Esophagus (tissue), 2 donors: ENCODE data around the gene MAPK1. TPM values are rescaled to one million over a fixed set of nuclear protein-coding genes. Genes with fewer than 3 reads are reported as not detected.
"Not testable (repeated sequence)": the region's sequence is repeated elsewhere in the genome, so short reads cannot be mapped to it uniquely, and the experiment has no call there.

Experiments used
- H3K27ac ChIP-seq, 2 donors: one replicate each; pipeline ENCODE4 v1.5.1; 2013; ENCODE audit warnings: low read depth in 2 of 2, mild to moderate bottlenecking in 2 of 2, inconsistent platforms in 1 of 2, low read length in 1 of 2, moderate library complexity in 1 of 2
- H3K27me3 ChIP-seq, 2 donors: one replicate each; pipeline ENCODE4 v1.6.1; 2013; ENCODE audit warnings: low read length in 2 of 2, control low read depth in 1 of 2, mild to moderate bottlenecking in 1 of 2; ENCODE audit not compliant: insufficient read depth in 2 of 2, control insufficient read depth in 1 of 2
- H3K36me3 ChIP-seq, 2 donors: one replicate each; pipeline ENCODE4 v1.6.1; 2013; ENCODE audit warnings: low read length in 1 of 2; ENCODE audit not compliant: control insufficient read depth in 2 of 2, insufficient read depth in 2 of 2
- H3K4me1 ChIP-seq, 2 donors: one replicate each; pipeline ENCODE4 v1.6.1; 2013; ENCODE audit warnings: low read length in 1 of 2; ENCODE audit not compliant: control insufficient read depth in 2 of 2, insufficient read depth in 2 of 2
- H3K4me3 ChIP-seq, 2 donors: one replicate each; pipeline ENCODE4 v1.5.1; 2013; ENCODE audit warnings: low read length in 2 of 2, mild to moderate bottlenecking in 2 of 2, low read depth in 1 of 2, moderate library complexity in 1 of 2
- H3K9me3 ChIP-seq, 2 donors: one replicate each; pipeline ENCODE4 v1.6.1; 2013; ENCODE audit warnings: mild to moderate bottlenecking in 2 of 2, low read depth in 1 of 2, low read length in 1 of 2, moderate library complexity in 1 of 2; ENCODE audit not compliant: control insufficient read depth in 2 of 2, insufficient read depth in 1 of 2
- WGBS, 2 donors: extraction: QIAGEN DNeasy Blood & Tissue Kit; methylation state at CpG; one replicate each; pipeline ENCODE4 v1.1.7; 2013; 5-methylcytosine and 5-hydroxymethylcytosine counted together
- polyA plus RNA-seq, 2 donors: library from polyadenylated mRNA; stranded (reverse); fragments of 200-250 nt; gene quantifications; one replicate each; pipeline ENCODE4 v1.2.3, GENCODE V29; 2013
- donor health status: healthy with polysubstance abuse.
- donor health status: Bipolar disorder and iron deficiency.

The MAPK1 gene
- polyA plus RNA-seq, 2 donors: 10.0 to 17.4 TPM

- H3K9me3 ChIP-seq: no peaks in the 10 kb centered on the region
- peaks cover 6 to 26% of the 10 kb centered on the region in 2 donors for H3K36me3 ChIP-seq
- 97% methylated on average over 9 of the region's 9 CpGs for WGBS, 2 donors
- H3K4me1 ChIP-seq: no peaks in the 10 kb centered on the region
- H3K27me3 ChIP-seq: no peaks in the 10 kb centered on the region
- H3K4me3 ChIP-seq: no peak overlapping the region
- H3K27ac ChIP-seq: no peak overlapping the region
Measured at GRCh38 chr22:21800552-21801303, 66.7 kb downstream of the MAPK1 start.

- Histone ChIP-seq H3K27ac (no peak overlapping the region), H3K4me3 (no peak overlapping the region), H3K36me3 (peaks cover 8 to 17% of the 10 kb centered on the region in 2 donors), H3K9me3 (no peaks in the 10 kb centered on the region), H3K4me1 (no peaks in the 10 kb centered on the region), H3K27me3 (no peaks in the 10 kb centered on the region)
- 81 to 82% methylated on average over 5 of the region's 5 CpGs for WGBS, 2 donors
Measured at GRCh38 chr22:21797444-21798221, 69.8 kb downstream of the MAPK1 start.

GRCh38 chr22:21796863-21797262 lies 70.6 kb downstream of the MAPK1 start:
- H3K4me3 ChIP-seq: no peak overlapping the region

GRCh38 chr22:21796231-21796630 lies 71.2 kb downstream of the MAPK1 start:
- Histone ChIP-seq H3K36me3 (peaks cover 8 to 20% of the 10 kb centered on the region in 2 donors), H3K27me3 (no peaks in the 10 kb centered on the region), H3K9me3 (no peaks in the 10 kb centered on the region), H3K27ac (no peak overlapping the region), H3K4me3 (no peak overlapping the region), H3K4me1 (no peaks in the 10 kb centered on the region)
- WGBS, 2 donors: 84 to 95% methylated on average over 3 of the region's 3 CpGs

More at GRCh38 chr22:21796863-21797262, 70.6 kb downstream of the MAPK1 start:
- Histone ChIP-seq H3K9me3 (no peaks in the 10 kb centered on the region), H3K4me1 (no peaks in the 10 kb centered on the region), H3K36me3 (peaks cover 4 to 17% of the 10 kb centered on the region in 2 donors), H3K27me3 (no peaks in the 10 kb centered on the region), H3K27ac (no peak overlapping the region)
- WGBS, 2 donors: 72 to 73% methylated on average over 5 of the region's 5 CpGs

GRCh38 chr22:21793716-21794115 lies 73.7 kb downstream of the MAPK1 start:
- H3K27me3 ChIP-seq, H3K9me3 ChIP-seq, H3K36me3 ChIP-seq, H3K4me3 ChIP-seq, H3K4me1 ChIP-seq, H3K27ac ChIP-seq: not testable (repeated sequence)
- WGBS, 2 donors: 94 to 95% methylated on average over 10 of the region's 10 CpGs

- H3K9me3 ChIP-seq: no peaks in the 10 kb centered on the region
- H3K36me3 ChIP-seq: peaks cover 2 to 5% of the 10 kb centered on the region in 2 donors
- H3K4me3 ChIP-seq: no peak overlapping the region
- no peaks in the 10 kb centered on the region for H3K27me3 ChIP-seq
- H3K27ac ChIP-seq: no peak overlapping the region
- 57 to 65% methylated on average over 11 of the region's 11 CpGs for WGBS, 2 donors
- no peaks in the 10 kb centered on the region for H3K4me1 ChIP-seq
Measured at GRCh38 chr22:21791635-21792625, 75.5 kb downstream of the MAPK1 start.

GRCh38 chr22:21790849-21791610 lies 76.4 kb downstream of the MAPK1 start:
- not testable (repeated sequence) for H3K27me3 ChIP-seq, H3K9me3 ChIP-seq, H3K36me3 ChIP-seq, H3K4me1 ChIP-seq, H3K27ac ChIP-seq, H3K4me3 ChIP-seq
- 95% methylated on average over 11 of the region's 11 CpGs for WGBS, 2 donors

- no peaks in the 10 kb centered on the region for H3K27me3 ChIP-seq
- H3K4me1 ChIP-seq: no peaks in the 10 kb centered on the region
- no peak overlapping the region for H3K27ac ChIP-seq
- peaks cover 2 to 5% of the 10 kb centered on the region in 2 donors for H3K36me3 ChIP-seq
- H3K4me3 ChIP-seq: no peak overlapping the region
- H3K9me3 ChIP-seq: no peaks in the 10 kb centered on the region
Measured at GRCh38 chr22:21790359-21790758, 77.1 kb downstream of the MAPK1 start.

- not testable (repeated sequence) for H3K27me3 ChIP-seq, H3K36me3 ChIP-seq, H3K4me1 ChIP-seq, H3K9me3 ChIP-seq, H3K27ac ChIP-seq, H3K4me3 ChIP-seq
- WGBS, 2 donors: 97 to 98% methylated on average over 10 of the region's 10 CpGs
Measured at GRCh38 chr22:21787565-21787964, 79.9 kb downstream of the MAPK1 start.
